Activated effector memory CD4-positive, alpha-beta T cell treated with Interleukin-2 at 50 U/mL for 16 hours (primary cell): ENCODE data around the gene STX18.

Experiments used
- DNase-seq: peaks from one replicate; pipeline ENCODE4 v3.0.0-alpha.2; 2020

The STX18 gene

GRCh38 chr4:4374388-4375098, 167.3 kb downstream of the STX18 start:
- no peak for DNase-seq
